Skin epidermis (tissue), 12 donors: ENCODE data around the gene EIF3K.

Experiments used
- H3K27ac ChIP-seq, 21 experiments: fragments of 200-600 bp; sonication (generic) in 11 of 21; one replicate each; pipeline ENCODE4 v1.5.0; 2020; ENCODE audit warnings: mild to moderate bottlenecking in 3 of 21, inconsistent platforms in 2 of 21, moderate library complexity in 2 of 21
- H3K4me3 ChIP-seq, 7 experiments: fragments of 200-600 bp; sonication (generic) in 2 of 7; one replicate each; pipeline ENCODE4 v1.5.0; 2020; ENCODE audit warnings: inconsistent platforms in 2 of 7, mild to moderate bottlenecking in 2 of 7, moderate library complexity in 1 of 7

The EIF3K gene

DNA sequence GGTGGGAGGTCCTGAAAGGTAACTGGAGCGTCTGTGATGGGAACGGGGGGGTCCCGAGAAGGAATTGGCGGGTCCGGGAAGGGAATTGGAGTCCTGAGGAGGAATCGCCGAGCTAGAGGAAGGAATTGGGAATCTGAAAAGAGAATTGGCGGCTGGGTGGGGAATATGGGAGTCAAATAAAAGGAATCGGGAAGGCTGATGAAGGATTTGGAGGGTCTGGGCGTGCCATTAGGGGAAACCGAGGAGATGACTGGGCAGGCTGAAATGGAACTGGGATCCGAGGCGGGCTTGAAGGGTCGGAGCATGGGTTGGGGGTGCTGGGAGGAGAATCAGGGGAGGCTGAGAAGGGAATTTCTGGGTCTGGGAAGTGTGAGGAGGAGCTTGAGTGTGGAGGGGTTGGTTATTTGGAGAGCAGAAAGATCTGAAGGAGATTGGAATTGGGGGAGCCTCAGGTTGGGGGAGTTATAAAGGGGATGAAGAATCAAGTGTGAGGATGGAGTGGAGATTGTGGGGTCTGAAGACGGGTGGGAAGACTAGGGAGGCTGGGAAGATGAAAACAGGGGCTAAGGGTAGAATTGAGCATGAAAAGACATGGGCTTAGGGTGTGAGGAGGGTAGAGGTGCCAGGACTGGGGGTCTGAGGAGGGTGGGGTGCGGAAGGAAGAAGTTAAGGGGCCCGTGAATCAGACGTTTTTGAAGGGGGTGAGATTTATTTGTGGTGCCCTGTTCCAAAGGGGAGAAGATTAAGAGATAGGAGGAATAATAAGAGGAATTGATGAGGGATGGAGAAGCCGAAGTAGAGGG lies 29.2 kb downstream of the EIF3K start:
- peak overlapping the region; percentile 62 to 99 (median 89) for H3K4me3 ChIP-seq
- peak overlapping the region; percentile 81 to 99 (median 95) for H3K27ac ChIP-seq

DNA sequence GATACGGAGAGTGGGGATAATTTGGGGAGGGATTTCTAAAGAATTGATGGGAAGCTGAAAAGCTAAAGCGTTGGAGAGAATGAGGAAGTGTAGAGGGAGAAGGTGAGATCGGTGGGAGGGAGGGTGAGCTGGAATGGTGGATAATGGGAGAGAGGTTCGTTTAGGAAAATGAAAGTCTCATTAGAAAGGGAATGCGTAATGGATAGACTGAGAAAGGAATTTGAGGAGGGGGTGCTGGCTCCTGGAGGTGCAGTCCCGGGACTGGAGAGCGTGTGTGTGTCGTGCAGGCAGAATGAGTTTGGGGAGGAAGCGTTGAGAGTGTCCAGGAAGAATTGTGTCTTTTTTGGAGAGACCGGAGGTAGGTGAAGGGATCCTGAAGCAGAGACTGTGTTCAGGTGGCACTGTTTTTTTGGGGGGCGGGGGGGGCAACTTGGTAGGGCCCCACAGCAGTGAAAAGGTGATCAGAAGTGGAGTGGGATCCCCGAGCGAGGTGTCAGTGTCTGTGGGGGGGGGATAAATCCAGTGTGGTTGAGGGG lies 29.8 kb downstream of the EIF3K start:
- H3K4me3 ChIP-seq = peak overlapping the region; percentile 62 to 99 (median 89)
- H3K27ac ChIP-seq = peak overlapping the region in 20 of 21 experiments; percentile 81 to 99 (median 96)

DNA sequence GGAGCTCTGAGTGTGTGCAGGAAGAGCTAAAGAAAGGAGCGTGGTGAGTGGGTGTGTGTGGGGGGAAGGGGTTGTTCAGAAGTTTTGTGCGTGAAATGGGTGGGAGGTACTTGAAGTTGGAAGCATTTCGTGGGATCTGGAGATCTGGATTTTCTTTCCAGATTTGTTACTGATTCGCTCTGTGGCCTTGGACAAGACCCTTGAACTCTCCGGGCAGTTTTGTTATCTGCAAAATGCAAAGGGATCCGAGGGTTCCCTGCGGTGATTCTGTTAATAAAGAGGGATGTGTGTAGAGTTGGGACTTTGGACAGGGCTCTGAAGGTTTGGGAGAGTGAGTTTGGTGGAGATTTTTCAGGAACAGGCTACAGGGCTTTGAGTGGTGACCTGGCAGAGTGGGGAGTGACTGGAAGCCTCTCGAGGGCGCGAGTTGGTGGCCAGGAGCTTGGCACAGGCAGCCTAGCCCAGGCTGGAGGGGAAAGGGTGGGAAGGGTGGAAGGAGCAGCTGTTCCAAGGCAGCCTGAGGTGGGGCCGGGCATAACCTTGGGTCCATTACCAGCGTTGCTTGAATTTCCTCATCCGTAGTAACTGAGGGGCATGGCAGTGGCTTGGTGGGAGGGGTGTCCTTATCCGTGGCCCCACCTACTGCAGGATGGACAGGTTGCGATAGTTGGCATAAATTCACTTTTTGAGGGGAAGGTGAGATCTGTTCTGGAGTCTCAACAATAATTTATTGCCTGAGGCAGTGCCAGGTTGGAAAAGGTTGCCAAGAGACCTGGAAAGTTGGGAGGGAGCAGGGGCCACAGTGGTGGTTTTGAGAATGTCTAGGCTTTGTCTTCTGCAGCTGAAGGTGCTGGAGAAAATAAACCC lies 30.6 kb downstream of the EIF3K start:
- Histone ChIP-seq H3K4me3 (peak overlapping the region; percentile 62 to 99 (median 89)), H3K27ac (peak overlapping the region in 20 of 21 experiments; percentile 81 to 99 (median 96))

DNA sequence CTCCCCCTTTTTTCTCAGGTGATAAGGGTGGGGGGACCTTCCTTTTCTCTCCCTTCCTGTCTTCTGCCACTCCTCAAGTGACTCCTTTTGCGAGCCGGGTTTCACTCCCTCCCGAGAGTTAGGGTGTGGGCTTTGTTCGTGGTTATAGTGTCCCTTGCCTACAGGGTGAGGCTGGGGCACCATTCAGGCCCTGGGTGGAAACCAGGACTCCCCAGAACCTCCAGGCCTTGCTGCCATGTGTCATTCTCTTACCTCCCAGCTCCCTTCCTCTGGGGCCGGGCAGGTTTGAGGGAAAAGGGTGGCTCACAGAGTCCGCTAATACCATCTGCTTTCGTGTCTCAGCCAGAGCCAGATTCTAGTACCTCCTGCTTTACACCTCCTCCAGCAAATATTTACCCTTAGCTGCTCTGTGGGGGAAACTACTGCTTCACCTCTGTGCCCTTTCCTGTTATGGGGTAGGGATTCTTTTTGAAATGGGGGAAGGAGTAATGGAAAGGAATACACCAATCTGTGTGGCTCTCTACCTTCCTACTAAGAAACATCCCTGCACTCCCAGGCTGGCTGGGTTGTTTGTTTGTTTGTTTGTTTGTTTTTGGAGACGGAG lies 31.3 kb downstream of the EIF3K start:
- peak overlapping the region in 20 of 21 experiments; percentile 17 to 99 (median 95) for H3K27ac ChIP-seq
- H3K4me3 ChIP-seq = peak overlapping the region; percentile 62 to 99 (median 89)

DNA sequence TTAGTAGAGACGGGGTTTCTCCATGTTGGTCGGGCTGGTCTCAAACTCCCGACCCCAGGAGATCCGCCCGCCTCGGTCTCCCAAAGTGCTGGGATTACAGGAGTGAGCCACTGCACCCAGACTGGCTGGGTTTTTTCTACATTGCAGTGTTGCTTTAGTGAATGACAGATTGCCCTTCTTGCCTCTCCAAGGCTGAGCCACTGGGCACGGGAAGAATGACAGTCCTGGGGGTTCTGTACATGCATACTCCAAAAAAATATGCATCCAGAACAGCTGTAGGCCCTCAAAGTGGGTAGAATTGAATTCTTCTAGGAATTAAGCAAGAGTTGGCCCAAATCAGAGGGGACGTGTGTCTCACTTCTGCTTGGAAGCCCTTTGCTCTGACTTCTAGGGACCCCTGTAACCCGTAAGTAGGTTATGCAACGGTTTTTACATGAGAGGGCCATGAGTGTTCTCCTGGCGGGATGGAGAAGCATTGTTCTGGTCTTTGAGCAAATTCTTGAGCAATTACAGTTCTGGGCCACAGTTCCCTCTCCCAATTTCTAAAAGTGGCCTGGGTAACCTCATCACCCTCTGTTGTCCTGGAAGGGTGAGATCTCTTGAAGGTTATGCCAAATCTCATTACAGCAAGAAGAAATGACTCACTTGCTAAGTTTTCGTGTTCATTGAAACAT lies 32.1 kb downstream of the EIF3K start:
- Histone ChIP-seq H3K4me3 (peak overlapping the region in 4 of 7 experiments; percentile 62 to 98 (median 80)), H3K27ac (peak overlapping the region in 19 of 21 experiments; percentile 22 to 99 (median 95))

DNA sequence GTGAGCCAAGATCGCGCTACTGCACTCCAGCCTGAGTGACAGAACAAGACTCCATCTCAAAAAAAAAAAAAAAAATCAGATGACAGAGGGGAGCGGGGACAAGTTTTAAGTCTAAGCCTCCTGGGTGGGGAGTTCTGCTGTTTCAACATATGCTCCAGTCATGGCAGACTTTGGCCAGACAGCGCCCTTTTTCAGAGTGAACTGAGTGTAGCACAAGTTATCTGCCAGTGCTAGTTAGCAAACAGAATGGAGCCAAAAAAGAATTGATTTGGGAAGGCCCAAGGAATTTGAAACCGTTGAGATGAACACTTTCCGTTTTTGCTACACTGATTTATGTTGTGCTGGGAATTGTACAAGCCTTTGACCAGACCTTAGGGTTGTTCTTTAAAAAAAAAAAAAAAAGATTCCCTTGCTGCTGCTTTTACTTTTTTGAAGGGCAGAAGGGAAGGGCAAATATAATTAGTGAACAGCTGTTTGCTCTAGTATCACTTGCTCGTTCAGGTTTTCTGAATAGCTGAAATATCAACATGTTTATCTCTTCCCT lies 34.1 kb downstream of the EIF3K start:
- H3K27ac ChIP-seq = peak overlapping the region in 18 of 21 experiments; percentile 20 to 99 (median 94)
- no peak overlapping the region for H3K4me3 ChIP-seq

DNA sequence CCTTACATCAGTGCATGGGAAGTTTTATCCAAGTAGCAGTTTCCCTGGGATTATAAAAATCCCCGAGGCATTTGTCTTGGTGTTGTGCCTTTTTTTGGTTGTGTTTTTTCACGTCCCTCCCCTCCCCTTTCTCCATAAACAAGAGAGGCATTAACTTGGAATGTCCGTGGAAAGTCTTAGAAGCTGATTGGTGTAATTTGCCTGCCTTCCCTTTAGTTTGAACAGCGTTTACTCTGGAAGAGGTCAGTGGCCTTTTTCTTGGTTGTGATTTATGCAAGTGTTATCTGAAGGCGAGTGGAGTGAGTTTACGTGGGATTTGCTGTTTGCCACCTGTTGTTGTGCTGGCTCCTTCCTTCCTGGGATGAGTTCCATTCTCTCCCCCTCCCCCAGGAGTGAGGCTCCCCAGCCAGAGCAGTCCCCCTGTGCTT lies 35.7 kb downstream of the EIF3K start:
- Histone ChIP-seq H3K27ac (peak overlapping the region in 15 of 21 experiments; percentile 1 to 99 (median 90)), H3K4me3 (no peak overlapping the region)

DNA sequence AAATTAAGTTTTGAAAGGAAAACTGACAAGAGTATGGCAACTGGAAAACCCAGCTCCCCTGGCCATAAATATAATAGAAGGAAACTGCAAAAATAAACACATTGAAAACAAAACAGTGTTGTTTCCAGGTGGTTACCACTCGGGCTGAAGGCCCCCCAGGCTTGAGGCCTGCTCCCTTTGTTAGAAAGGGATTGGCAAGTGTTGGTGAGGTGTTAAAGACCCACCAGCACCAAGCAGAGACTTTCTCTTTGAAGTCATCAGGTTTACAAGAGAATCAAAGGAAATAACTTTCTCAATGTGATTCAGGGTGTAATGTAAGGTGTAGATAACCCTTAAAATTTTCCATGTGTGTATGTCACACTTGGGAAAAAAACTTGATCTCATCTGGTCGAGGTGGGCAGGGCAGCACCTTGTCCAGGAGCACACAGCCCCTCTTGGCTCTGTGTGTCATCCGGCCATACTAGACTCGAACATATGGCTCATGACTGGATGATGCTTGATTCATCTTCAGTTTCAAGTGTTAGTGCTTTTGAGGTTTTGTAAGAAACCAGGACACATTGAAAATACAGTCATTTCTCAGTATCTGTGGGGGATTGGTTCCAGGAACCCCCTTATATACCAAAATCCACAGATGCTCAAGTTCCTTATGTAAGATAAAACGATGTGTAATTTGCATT lies 36.3 kb downstream of the EIF3K start:
- Histone ChIP-seq H3K4me3 (no peak overlapping the region), H3K27ac (peak overlapping the region in 18 of 21 experiments; percentile 5 to 99 (median 86))

DNA sequence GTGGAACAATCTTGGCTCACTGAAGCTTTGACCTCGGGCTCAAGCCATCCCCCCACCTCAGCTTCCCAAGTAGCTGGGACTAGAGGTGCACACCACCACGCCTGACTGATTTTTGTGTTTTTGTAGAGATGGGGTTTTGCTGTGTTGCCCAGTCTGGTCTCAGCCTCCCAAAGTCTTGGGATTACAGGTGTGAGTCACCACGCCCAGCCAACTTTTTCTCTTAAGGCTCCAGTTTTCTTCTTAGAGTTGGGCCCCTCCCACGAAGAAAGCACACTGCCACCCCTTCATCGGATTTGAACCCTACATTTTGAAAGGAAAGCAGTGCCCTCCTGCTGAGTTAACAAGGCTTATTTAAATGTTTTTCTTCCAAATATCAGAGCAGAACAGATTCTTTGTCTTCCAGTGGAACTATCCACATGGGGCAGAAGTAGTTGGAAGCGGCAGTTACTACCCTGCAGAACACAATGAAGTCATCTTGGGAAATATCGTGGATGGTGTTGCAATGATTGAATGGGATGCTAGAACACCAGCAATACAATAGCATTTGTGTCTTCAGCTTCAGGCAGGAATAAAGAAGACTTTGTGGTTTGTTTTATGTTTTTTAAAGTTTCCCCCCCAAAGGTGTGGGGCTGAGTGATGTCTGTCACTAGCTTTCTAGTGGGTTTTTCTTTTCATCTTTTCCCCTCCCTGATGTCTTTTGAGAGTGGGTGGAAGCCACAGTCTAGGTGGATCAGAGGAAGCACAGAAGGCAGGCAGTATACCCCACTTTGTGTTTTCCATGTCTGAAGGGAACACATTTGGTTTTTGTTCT lies 37.4 kb downstream of the EIF3K start:
- H3K4me3 ChIP-seq = no peak overlapping the region
- peak overlapping the region in 19 of 21 experiments; percentile 5 to 99 (median 86) for H3K27ac ChIP-seq

DNA sequence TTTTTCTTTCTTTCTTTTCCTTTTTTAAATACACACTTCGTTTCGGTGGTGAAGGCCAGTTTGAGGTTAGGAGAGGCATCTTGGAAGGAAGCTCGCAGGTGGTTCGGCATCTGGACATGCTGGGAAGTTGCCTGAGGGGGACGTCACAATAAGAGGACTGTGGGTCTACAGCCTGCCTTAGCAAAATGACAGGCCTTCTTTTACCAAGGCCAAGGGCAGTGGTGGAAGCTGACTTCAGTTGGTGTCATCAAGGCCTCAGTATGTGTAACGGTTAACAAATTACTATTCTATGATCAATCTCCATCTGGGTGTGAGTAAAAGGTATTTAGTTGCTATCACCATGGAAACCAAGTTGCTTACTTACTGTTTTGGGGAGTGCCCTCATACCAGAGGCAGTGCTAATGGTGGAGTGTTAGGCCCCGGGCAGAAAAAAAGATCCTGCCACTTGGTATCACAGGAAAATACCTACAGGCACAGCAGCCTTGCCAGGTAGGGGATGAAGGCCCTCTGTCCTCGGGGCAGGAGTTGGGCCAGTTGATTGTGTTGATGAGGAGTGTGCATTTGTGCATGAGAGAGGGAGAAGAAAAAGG lies 38.7 kb downstream of the EIF3K start:
- Histone ChIP-seq H3K27ac (peak overlapping the region; percentile 20 to 99 (median 83)), H3K4me3 (no peak overlapping the region)

DNA sequence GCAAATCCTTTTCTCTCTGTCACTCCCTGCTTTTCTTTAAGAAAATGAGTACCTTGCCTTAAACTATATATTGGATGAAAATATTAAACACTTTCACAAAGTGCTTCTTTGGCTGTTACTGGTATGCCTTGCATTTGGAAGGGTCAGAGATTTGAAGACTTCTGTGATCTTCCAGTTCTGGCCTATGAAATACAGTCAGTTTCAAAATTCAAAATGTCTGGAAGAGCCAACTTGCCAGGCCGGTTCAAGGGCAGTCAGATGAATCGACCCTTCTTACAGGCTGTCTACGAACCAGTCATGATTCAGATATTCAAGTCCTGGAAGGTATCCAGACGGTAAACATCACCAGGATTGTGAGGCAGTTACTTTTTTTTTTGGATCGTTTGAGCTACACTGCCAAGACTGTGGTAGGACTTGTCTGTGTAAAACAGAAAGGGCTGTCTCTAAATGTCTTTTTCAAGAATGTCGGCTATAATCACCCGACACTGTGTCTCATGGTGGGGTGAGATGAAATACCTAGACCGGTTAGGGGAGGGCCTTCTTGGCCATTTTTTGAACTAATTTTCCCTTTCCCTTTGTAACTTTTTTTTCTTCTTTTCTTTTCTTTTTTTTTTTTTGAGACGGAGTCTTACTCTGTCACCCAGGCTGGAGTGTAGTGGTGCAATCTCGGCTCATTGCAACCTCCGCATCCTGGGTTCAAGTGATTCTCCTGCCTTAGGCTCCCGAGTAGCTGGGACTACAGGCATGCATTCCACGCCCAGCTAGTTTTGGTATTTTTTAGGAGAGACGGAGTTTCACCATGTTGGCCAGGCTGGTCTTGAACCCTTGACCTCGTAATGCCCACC lies 39.7 kb downstream of the EIF3K start:
- H3K27ac ChIP-seq = peak overlapping the region; percentile 23 to 99 (median 83)
- H3K4me3 ChIP-seq = peak overlapping the region in 1 of 7 experiments; percentile 0

DNA sequence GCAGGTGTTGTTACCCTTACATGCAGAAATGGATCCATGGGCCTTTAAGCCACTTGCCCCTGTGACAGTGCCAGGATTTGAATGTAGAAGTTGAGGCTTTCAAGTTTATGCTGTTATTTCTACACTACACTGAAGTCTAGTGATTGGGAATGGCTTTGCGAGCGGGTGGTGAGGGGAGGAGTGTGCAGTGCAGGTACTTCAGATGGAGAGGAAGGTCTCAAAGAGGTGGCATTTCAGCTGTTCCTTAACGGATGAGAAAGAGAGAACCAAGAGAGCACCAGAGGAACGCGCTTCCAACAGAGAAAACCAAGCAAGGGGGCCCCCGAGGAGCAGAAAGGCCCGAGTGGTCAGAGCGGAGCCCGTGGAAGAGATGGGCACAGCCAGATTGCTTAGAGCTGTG lies 41.7 kb downstream of the EIF3K start:
- peak overlapping the region in 19 of 21 experiments; percentile 14 to 99 (median 83) for H3K27ac ChIP-seq
- no peak overlapping the region for H3K4me3 ChIP-seq

DNA sequence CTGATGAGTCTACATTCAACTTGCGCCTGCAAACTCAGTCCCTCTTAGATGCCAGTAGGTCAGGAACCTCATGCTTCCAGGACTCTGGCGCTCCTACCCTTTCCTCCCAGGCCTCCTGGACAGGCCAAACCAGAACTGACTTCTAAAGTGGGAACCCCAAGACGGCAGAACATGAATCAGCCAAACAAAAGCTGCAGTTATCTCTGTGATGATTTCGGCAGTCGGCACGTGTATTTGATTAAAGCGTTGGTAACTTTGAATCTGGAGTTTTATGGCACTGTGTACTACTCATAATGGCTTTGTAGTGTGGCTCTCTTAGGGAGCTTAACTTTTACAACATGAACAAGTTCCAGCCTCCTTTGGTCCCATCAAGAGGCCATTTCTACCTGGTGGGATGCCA lies 42.1 kb downstream of the EIF3K start:
- H3K27ac ChIP-seq = peak overlapping the region in 20 of 21 experiments; percentile 0 to 99 (median 82)

DNA sequence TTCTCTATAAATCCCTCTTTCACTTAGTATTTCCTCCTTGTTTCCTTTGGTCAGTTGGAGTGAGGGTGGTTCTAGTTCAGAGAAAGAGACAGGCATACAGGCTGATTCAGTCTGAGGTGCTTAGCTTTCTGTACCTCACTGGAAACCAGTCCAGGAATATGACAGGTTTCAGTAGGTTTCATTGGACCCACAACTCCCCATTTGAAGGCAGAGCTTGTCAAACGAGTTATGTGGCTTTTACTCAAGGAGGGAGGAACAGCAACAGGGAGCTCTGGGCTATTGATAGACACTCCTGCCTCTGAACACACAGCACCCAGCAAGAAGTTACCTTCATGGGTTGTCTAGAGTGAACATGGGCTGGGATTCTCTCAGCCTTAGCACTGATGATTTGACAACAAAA lies 43.0 kb downstream of the EIF3K start:
- peak overlapping the region in 20 of 21 experiments; percentile 0 to 99 (median 82) for H3K27ac ChIP-seq
- no peak overlapping the region for H3K4me3 ChIP-seq

More for the DNA sequence above, 42.1 kb downstream of the EIF3K start:
- H3K4me3 ChIP-seq = no peak overlapping the region

DNA sequence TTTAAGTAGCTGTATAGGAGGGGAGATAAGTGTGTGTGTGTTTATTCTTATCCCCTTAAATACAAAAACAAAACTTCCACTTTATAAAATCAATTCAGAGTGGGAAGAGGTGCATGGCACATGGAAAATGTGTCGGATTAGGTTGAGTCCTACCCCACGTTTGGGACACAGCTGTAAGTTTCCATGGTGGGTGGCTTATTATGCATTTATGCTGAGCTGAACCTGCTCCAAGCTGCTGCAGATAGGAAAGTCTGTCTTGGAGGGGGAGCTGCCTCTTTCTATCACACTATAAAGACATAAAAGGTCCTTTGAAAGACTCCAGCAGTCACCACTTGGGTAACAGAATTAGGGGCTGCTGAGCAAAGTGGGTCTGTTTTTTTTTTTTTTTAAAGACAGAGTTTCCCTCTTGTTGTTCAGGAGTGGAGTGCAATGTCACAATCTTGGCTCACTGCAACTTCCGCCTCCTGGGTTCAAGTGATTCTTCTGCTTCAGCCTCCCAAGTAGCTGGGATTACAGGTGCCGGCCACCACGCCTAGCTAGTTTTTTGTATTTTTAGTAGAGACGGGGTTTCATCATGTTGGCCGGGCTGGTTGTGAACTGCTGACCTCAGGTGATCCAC lies 43.7 kb downstream of the EIF3K start:
- Histone ChIP-seq H3K27ac (peak overlapping the region in 20 of 21 experiments; percentile 9 to 99 (median 82)), H3K4me3 (no peak overlapping the region)
